Ascending aorta (tissue), 2 donors: ENCODE measurements around the gene CHD9NB. TPM values are rescaled to one million over a fixed set of nuclear protein-coding genes. Genes with fewer than 3 reads are reported as not detected.
"Not testable (repeated sequence)": the region's sequence is repeated elsewhere in the genome, so short reads cannot be mapped to it uniquely, and the experiment has no call there.

Experiments
- DNase-seq, 2 donors: peaks; one replicate each; pipeline ENCODE4 v3.0.0-alpha.2; 2019; ENCODE audit warnings: low spot score in 2 of 2
- H3K27ac ChIP-seq, 2 donors: fragments of 200-600 bp; sonication (generic); one replicate each; pipeline ENCODE4 v1.5.1; 2016 to 2017; ENCODE audit warnings: mild to moderate bottlenecking in 1 of 2
- H3K27me3 ChIP-seq: fragments of 200-600 bp; sonication (generic); one replicate; pipeline ENCODE4 v1.5.1; 2017
- H3K36me3 ChIP-seq, 2 donors: fragments of 200-600 bp; sonication (generic); one replicate each; pipeline ENCODE4 v1.5.1; 2016
- H3K4me1 ChIP-seq, 2 donors: fragments of 200-600 bp; sonication (generic); one replicate each; pipeline ENCODE4 v1.5.1; 2016 to 2017; ENCODE audit warnings: mild to moderate bottlenecking in 1 of 2
- H3K4me3 ChIP-seq, 2 donors: fragments of 200-600 bp; sonication (generic); one replicate each; pipeline ENCODE4 v1.5.1; 2016 to 2017; ENCODE audit warnings: mild to moderate bottlenecking in 1 of 2
- H3K9me3 ChIP-seq, 2 donors: fragments of 200-600 bp; sonication (generic); one replicate each; pipeline ENCODE4 v1.5.1; 2016
- CTCF ChIP-seq, 3 experiments: fragments of 200-600 bp in 2 of 3; fragments of 450-650 bp in 1 of 3; sonication (generic) in 2 of 3; IDR thresholded peaks; one replicate each; pipeline ENCODE4 v1.5.1; 2016 to 2019; ENCODE audit warnings: antibody characterized with exemption in 3 of 3, mild to moderate bottlenecking in 1 of 3, moderate library complexity in 1 of 3
- intact Hi-C: fragments of 100-400 bp; cut with DNase I; formaldehyde crosslinking; loops from one replicate; pipeline ENCODE4 v1.15.1; 2023
- total RNA-seq: library from RNA; depleted of rRNA; stranded (reverse); fragments of >200 nt; gene quantifications from one replicate; pipeline ENCODE4 v1.1.0, GENCODE V29; 2016

Gene CHD9NB
- total RNA-seq, 1 donor from 2014 or later: 0.43 TPM

DNA sequence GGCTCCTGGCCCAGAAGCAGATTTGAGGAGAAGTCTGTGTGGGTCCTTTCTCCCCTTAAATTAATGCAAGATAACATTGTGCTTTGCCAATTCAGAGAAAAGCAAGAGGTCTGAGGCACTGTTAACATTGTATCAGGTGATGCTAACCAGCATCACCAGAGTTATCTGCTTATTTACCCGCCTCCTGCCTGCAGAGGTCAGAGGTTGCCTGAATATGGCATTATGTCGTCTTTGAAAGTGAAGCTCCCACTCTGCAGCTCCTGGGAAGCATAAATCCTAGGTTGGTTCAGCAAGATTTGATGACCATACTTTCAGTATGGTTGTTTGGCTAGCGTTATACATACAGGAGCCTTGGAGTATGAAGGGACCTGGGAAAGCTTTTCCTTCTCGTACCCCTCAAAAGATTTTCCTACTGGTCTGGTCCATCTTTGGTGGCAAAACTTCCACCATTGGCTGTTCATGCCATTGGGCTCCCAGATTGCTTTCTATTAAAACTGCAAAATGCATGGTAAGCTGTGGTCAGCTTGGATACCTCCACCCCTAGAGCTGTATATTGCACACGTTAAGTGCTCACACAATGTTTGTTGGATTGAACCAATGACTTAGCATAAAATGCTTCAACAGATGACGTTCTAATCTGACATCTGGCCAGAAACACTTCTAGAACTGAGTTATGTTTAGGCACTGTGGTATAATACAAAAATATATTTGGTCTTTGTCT is 26.2 kb upstream of the CHD9NB start:
- intact Hi-C loops: no loop called here
- Histone ChIP-seq H3K4me1 (peaks cover 5 to 22% of the 10 kb centered on the region in 2 donors), H3K4me3 (no peak overlapping the region), H3K27ac (peak overlapping the region; percentile 80 to 89), H3K9me3 (no peaks in the 10 kb centered on the region), H3K27me3 (no peaks in the 10 kb centered on the region), H3K36me3 (no peaks in the 10 kb centered on the region)
- TF ChIP-seq CTCF (IDR thresholded peaks at IDR 0.05): no peak
- DNase-seq: no peak

- no peaks in the 10 kb centered on the region for H3K27me3 ChIP-seq
- H3K4me3 ChIP-seq: no peak overlapping the region
- no peaks in the 10 kb centered on the region for H3K36me3 ChIP-seq
- intact Hi-C loops: no loop called here
- no peaks in the 10 kb centered on the region for H3K9me3 ChIP-seq
- DNase-seq: no peak
- peaks cover 5 to 21% of the 10 kb centered on the region in 2 donors for H3K4me1 ChIP-seq
- no peak for TF ChIP-seq CTCF (IDR thresholded peaks at IDR 0.05)
- no peak overlapping the region for H3K27ac ChIP-seq
Measured at GRCh38 chr16:53078247-53078646, 25.6 kb upstream of the CHD9NB start.

GRCh38 chr16:53075461-53075860 is 22.8 kb upstream of the CHD9NB start:
- H3K4me3 ChIP-seq, H3K36me3 ChIP-seq, H3K27me3 ChIP-seq, DNase-seq, H3K27ac ChIP-seq, H3K9me3 ChIP-seq, intact Hi-C loops: not testable (repeated sequence)
- H3K4me1 ChIP-seq: peaks cover 3 to 28% of the 10 kb centered on the region in 2 donors

DNA sequence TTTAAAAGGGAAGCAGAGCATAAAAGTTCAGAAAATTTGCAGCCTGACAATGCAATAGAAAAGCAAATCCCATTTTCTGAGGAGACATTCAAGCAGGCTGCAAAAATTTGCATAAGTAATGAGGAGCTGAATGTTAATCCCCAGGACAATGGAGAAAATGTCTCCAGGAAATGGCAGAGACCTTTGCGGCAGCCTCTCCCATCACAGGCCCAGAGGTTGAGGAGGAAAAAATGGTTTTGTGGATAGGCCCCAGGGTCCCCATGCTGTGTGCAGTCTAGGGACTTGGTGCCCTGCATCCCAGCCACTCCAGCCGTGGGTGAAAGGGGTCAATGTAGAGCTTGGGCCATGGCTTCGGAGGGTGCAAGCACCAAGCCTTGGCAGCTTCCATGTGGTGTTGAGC is 21.6 kb upstream of the CHD9NB start:
- intact Hi-C loops, DNase-seq, H3K27me3 ChIP-seq, H3K4me3 ChIP-seq, H3K9me3 ChIP-seq, H3K27ac ChIP-seq, H3K36me3 ChIP-seq: not testable (repeated sequence)
- H3K4me1 ChIP-seq: peaks cover 3 to 21% of the 10 kb centered on the region in 2 donors

- no peak for TF ChIP-seq CTCF (IDR thresholded peaks at IDR 0.05)
- Histone ChIP-seq H3K4me3 (no peak overlapping the region), H3K4me1 (peaks cover 3 to 21% of the 10 kb centered on the region in 2 donors), H3K27me3 (no peaks in the 10 kb centered on the region), H3K27ac (peak overlapping the region; percentile 27 to 36), H3K9me3 (no peaks in the 10 kb centered on the region), H3K36me3 (no peaks in the 10 kb centered on the region)
- DNase-seq: no peak
- intact Hi-C loops: no loop called here
Measured at GRCh38 chr16:53073022-53073421, 20.3 kb upstream of the CHD9NB start.

GRCh38 chr16:53071748-53072301 is 19.1 kb upstream of the CHD9NB start:
- intact Hi-C loops: no loop called here
- H3K27ac ChIP-seq: peak overlapping the region; percentile 21 to 53
- DNase-seq: no peak

More at GRCh38 chr16:53071748-53072301, 19.1 kb upstream of the CHD9NB start:
- H3K4me3 ChIP-seq: peak overlapping the region in 1 of 2 donors; percentile 4
- no peaks in the 10 kb centered on the region for H3K36me3 ChIP-seq
- H3K27me3 ChIP-seq: no peaks in the 10 kb centered on the region
- no peak for TF ChIP-seq CTCF (IDR thresholded peaks at IDR 0.05)
- no peaks in the 10 kb centered on the region for H3K9me3 ChIP-seq
- H3K4me1 ChIP-seq: peaks cover 3 to 21% of the 10 kb centered on the region in 2 donors
